NCI-H446 (cell line): Measurements from ENCODE around the gene LRRC26.

Experiments used
- DNase-seq, 2 experiments: peaks; one replicate each; lab custom pipeline; 2025; lab: John Stamatoyannopoulos, UW

LRRC26 gene, protein sequence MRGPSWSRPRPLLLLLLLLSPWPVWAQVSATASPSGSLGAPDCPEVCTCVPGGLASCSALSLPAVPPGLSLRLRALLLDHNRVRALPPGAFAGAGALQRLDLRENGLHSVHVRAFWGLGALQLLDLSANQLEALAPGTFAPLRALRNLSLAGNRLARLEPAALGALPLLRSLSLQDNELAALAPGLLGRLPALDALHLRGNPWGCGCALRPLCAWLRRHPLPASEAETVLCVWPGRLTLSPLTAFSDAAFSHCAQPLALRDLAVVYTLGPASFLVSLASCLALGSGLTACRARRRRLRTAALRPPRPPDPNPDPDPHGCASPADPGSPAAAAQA

DNA sequence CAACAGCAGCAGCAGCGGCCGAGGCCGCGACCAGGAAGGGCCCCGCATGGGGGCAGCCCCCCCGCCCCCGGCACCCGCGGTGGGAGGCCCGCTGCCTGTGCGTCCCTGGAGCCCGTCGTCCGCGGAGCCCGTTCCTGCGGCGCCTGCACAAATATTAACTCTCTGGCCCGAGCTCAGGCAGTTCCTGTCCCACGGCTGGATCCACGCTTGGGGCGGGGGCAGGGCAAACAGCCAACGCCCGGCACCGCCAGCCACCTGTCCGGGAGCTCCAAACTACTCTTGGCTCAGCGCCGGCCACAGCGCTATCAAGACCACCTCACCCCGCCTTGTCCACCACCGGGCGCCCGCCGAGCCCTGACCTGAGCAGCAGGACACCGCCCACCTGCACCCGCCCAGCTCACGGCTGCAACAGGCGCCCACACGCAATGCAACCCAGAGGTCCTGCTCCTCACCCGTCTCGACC, at the start of gene LRRC26:
Gene LRRC26, minus strand, starts transcription at position 156 of the 463 bp plus-strand sequence. Its CDS starts 108 bp downstream, at position 48.
- DNase-seq, result no peak

DNA sequence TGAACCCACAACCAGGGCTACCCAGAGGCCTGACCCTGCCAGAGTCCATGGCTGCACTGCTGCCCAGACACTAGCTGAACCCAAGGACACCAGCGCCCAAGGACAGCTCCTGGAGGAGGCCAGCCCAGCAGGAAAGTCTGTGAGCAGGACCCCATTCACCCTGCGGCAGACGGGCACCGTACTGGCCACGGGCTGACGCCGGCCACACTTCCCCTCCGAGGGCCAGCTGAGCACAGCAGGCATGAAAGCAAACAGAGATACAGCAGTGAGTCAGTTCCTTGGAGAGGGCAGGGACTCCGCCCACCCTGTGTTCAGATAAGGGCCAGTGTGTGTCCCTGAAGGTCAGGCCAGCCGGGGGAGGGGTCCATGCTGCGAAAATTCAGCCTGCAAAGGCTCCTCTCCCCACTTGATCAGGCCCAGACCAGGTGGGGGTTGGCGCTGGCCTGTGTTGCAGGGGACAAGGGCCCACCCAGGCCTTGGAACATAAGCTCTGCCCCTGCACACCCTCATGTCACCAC, 49.0 kb upstream of the LRRC26 start:
- DNase-seq, result no peak

DNA sequence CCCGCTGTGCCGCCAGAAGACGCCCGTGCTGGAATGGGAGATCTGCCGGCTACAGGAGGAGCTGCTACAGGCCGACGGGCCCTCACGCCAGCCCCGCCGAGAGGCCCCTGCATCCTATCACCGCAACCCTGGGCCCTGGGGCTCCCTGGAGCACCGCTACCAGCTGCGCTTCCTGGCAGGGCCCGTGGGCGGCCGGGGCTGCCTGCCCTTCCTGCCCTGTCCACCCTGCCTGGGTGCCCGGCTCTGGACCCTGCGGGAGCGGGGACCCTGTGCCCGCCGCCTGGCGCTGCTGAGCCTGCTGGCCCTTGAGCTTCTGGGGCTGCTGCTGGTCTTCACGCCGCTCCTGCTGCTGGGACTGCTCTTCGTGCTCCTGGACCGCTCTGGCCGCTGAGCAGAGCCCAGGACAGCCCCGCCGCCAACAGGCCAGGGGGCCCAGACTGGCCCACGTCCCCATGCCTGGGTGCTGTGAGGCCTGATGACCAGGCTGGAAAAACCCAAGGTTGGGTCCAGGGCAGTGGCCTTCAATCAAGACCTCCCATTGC, 48.4 kb upstream of the LRRC26 start:
- DNase-seq, result no peak

DNA sequence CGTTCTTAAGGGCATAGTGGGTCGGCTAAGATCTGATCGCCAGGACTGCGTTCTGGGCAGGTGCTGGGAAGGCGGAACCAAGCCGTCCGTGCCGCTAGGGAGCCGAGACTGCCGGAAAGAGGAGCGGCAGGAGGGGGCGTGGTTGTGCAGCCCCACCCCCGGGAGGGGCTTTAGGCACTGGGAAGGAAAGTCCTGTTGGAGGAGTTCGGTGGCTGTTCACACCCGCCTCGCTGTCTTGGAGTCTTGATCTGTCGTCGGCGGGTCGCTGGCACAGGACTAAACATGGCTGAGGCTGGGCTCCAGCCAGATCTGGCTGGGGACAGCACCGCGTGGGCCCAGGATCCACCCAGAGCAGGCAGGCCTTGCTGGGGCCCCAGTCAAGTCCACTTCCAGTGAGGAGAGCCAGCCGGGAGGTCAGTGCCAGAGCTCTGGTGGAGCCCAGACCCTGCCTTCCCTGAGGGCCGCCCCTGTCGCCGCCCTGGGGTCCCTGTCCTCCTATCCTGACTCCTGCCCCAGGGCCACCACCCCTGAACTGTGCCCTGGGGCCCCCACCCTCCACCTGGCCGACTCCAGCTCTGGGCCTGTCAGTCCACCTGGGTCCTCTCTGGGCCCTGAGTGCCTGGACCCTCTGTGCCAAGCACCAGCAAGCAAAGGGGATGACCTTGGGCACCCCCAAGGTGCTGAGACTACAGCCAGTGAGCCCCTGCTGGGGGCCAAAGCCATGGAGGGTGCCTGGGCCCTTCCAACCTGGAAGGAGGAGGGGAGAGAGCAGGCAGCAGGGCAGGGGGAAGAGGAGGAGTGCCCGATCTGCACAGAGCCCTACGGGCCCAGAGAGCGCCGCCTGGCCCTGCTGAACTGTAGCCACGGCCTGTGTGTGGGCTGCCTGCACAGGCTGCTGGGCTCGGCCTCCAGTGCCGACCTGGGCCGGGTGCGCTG, 47.7 kb upstream of the LRRC26 start:
- no peak for DNase-seq

DNA sequence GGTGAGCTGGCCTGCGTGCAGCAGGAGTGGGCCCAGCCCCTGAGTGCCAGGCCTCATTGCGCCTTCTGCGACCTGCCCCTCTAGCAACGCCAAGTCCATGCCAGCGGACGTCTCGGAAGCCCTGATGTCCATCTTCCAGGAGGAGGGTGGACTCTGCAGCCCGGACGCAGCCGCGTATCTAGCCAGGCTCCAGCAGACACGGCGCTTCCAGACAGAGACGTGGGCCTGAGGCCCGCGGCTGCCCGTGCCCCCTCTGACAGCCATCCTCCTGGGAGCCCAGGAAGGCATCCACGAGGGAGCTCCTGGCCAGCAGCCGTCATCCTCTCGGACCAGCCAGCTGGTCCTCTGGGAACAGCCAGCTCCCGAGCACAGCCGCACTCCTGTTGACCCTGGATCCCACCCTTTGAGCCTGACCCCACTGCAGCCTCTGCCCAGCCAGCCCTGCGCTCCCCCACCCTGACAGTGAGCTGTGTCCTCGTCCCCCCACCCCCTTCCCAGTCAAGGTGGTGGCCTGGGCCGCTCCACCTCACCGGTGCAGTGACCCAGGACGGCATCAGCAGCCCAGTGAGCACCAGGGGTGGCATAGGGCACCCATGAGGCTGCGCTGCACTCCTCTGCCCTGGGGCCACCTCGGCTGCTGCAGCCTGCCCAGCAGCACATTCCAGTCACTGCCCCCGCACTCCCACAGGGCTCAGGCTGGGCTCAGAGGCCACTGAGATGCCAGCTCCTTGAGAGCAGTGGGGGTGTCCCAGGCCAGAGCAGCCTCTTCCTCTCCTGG, 46.5 kb upstream of the LRRC26 start:
- DNase-seq, result no peak

DNA sequence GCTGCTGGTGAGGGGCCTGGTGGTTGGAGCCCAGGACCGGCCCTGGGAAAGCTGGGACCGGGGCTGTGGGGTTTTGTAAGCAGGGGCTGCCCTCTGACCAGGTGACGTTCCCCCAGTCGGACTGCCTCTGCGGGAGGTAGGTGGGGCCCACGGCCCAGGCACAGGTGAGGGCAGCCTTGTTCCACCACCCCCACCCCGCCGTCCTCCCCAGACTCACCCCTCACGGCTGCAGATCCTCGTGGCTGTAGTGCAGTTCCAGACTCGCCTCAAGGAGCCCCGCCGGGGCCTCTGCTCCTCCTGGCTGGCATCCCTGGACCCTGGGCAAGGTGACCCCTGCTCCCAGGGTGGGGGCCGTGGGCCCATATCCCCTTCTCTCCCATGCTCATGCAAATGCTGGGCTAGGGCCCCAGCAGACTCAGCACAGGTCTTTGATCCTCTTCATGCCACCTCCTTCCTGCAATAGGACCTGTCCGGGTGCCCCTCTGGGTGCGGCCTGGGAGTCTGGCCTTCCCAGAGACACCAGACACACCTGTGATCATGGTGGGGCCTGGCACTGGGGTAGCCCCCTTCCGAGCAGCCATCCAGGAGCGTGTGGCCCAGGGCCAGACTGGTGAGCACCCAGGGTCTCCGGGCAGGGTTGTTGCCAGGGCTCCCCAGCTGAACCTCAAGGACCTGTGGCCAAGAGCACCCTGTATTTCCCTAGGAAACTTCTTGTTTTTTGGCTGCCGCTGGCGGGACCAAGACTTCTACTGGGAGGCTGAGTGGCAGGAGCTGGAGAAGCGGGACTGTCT, 45.5 kb upstream of the LRRC26 start:
- no peak for DNase-seq

DNA sequence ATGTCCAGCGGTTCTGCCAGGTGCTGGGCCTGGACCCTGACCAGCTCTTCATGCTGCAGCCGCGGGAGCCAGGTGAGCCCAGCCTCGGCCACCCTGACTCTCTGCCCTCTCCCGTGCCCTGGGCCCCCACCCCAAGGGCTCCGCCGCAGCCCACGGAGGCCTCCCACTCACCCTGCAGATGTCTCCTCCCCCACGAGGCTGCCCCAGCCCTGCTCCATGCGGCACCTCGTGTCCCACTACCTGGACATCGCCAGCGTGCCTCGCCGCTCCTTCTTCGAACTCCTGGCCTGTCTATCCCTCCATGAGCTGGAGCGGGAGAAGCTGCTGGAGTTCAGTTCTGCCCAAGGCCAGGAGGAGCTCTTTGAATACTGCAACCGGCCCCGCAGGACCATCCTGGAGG, 44.8 kb upstream of the LRRC26 start:
- no peak for DNase-seq

DNA sequence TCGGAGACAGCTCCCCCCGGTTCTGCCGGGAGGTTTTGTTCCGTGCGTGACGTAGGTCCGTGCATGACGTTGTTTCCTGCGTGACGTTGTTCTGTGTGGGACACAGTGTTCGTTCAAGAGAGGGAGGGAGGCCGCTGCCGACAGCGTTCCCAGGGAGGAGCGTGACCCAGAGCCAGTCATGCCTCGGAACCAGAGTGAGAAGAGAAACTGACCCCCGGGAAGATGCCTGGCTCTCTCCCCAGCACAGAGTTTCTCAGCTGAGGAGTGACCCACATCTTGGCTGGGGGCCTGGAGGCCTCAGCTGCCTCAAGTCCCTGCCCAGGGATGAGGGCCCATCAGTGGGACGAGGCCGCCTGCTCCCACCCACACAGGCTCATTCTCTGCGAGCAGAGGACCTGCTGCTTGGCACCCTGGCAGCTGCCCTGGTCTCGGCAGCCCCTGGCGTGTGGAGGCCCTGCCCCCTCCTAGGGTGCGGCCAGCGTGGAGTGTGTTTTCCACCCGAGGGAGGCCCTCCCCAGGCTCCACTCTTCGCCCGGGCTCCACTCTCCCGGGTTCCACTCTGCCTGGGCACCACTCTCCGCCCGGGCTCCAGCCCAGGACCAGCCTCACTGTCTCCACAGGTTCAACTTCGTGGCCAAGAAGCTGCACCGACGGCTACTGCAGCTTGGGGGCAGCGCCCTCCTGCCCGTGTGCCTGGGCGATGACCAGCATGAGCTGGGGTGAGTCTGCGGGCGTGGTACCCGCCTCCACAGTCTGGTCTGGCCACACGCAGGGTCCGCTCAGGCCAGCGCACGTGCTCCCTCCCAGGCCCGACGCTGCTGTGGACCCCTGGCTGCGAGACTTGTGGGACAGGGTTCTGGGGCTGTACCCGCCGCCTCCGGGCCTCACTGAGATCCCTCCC, 43.6 kb upstream of the LRRC26 start:
- DNase-seq, result no peak

DNA sequence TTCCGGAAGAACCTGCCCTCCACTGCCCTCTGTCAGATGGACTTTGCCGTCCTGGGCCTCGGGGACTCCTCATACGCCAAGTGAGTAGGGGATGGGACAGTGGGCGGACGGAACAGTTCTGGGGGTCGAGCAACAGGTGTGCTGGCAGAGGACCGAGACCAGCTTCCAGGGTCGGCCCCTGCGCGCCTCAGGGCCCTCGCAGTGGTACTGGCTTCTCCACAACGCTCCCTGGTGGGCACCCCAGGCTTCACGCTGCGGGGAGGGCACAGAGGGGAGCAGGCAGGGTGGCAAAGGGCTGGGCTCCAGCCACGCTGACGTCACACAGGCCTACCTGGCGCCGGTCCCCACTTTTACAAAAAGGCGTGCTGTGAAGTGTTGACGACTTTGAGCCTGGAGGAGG, 42.7 kb upstream of the LRRC26 start:
- DNase-seq, result no peak

DNA sequence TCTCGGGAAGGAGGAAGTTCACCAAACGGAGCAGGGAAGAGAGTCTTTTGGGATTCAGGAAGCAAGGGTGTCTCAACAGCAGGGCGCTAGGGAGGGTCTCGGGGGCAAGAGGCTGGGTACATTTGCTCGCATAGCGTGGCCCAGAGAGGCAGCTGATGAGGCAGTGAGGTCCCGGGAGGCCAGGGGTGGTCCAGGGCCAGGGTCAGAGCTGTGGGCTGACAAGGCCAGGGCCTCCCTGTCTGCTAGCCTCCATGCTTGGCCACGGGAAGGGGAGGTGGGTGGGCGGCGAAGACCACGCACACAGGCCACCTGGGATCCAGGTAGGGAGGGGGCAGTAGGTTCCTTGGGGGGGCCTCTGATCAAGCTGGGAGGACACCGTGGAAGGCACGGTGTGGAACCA, 41.7 kb upstream of the LRRC26 start:
- DNase-seq, result no peak

DNA sequence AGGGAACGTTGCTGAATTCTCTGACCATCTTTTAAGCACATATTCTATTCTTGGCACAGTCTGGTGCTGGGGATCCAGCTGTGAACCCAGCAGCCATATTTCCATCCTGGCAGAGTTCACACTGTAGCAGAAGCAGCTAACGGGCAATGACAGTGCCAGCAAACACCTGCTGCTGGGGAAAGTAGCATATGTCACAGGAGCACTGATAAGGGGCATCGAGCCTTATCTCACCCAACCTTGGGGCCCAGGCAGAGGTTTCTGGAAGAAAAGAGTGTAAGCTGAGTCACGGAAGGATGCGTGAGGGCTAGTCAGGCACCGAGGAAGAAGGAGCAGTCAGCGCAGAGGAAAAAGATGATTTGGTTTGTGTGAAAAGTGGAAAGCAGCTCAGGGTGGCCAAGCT, 36.8 kb upstream of the LRRC26 start:
- no peak for DNase-seq

DNA sequence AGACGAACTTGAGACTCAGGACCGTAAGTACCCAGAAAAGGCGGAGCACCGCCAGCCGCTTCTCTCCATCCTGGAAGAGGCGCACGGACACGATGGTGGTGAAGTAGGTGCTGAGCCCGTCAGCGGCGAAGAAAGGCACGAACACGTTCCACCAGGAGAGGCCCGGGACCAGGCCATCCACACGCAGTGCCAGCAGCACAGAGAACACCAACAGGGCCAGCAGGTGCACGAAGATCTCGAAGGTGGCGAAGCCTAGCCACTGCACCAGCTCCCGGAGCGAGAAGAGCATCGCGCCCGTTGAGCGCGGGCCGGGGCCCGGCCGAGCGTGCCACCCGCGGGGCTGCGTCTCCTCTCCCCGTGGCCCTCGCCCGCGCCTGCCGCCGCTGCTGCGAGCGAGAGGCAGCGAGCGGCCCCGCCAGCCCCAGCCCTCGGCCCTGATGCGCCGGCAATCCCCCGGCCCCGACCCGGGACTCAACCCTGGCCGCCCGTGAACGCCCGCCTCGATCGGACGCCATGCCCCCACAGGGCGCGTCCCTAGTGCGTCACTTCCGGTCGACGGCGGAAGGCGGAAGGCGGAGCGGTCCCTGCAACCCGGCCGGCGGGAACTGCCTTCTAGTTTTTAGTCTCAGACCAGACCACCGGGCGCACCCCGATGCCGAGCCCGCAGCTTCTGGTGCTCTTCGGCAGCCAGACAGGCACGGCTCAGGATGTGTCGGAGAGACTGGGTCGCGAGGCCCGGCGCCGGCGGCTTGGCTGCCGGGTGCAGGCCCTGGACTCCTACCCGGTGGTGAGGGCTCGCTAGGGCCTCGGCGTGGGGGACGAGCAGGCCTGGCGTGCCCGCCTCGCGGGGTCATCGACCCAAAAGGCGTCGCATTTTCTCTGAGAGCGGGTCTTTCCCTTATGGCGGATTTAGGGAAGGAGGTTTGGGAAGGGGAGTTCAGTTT, 35.5 kb upstream of the LRRC26 start, which contains the start of the genes NDOR1 and TMEM203:
Gene NDOR1, plus strand, starts transcription at position 575 of the 944 bp plus-strand sequence. Its CDS starts 78 bp downstream, at position 653.
Gene TMEM203, minus strand, starts transcription at position 523 of the 944 bp plus-strand sequence. Its CDS starts 234 bp downstream, at position 289.
- peak; percentile 33 to 73 for DNase-seq

DNA sequence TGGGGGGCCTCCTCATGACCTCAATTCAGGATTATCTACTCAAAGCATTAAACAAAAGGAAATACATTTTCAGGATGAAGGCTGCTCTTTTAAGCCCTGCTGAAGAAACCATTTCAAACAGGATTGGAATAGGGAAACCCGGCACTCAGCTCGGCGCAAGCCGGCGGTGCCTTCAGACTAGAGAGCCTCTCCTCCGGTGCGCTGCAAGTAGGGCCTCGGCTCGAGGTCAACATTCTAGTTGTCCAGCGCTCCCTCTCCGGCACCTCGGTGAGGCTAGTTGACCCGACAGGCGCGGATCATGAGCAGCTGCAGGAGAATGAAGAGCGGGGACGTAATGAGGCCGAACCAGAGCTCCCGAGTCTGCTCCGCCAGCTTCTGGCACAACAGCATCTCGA, 34.9 kb upstream of the LRRC26 start:
- DNase-seq, result no peak

DNA sequence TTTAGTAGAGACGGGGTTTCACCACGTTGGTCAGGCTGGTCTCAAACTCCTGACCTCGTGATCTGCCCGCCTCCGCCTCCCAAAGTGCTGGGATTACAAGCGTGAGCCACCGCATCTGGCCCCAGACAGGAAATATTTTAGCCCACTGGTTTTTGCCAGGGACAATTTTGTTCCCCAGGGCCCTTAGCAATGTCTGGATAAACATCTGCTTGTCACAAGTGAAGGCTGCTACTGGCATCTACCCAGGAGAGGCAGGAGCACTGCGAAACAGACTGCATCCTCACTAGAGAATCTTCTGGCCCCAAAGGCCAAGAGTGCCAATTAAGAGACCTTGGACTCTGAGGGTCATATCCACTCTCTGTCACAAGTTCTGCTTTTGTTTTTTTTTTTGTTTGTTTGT, 33.1 kb upstream of the LRRC26 start:
- DNase-seq, result no peak

DNA sequence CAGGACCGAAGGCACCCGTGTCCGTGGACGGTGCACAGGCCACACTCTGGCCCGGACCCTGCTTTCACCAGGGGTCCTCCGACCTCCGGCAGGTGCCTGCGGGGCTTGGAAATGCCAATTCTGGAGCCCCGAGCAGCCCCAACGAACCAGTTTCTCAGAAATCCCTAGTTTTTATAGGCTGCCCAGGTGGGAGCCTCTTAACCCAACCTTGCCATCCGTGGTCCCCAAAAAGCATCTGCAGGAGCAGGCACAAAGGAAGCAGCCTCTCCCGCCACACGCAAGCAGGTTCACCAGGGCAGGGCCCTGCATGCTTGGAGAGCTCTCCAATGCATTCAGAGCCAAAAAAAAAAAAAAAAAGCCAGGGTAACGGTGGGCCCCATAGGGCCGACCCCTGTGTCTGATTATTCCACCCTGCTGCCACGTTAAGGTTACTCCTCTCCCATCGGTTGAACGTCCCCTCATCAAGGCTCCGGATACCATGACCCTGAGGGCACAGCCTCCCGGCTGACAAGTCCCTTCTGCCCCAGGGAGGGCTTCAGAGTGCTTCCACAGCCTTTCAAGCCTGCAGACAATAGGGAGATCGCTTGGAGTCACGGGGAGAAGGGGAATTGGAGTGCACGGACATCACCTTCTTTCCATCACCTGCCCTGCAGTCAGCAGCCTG, 31.5 kb upstream of the LRRC26 start:
- DNase-seq, result no peak

DNA sequence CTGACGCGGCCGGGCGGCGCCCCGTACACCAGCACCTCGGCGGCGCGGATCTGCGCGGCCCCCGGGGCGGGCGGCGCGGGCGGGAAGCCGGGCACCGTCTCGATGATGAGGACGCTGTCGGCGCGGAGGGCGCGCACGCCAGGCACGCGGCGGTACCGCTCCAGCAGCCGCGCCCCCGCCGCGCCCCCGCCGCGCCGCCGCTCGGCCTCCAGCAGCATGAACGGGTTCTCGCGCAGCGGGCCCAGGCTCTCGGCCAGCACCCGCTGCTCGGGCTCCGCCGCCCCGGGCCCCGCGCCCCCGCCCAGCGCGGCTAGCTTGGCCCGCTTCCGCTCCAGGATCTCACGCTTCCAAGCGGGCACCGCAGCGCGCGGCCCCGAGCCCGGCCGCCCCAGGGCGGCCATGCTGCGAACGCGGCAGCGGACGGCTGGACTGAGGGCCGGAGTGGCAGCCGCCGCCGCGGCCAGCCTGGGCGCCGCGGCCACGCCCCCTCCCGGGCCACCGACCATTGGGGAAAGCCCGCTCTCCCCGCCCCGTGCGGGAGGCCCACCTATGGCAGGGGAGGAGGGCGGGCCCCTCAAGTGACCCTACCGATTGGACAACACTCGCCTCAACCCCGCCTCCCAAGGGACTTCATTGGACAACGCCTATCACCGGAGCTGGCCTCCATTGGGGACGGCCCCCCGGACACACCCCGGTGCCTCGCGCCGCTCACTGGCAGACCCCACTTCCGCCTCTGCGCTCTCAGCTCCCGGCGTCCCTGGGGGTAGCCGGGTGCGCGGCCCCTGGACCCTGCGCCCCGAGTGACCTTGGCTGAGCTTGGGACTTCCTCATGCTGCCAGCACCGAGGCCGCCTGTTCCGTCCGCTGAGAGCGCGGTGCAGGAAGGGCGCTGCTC, 30.7 kb upstream of the LRRC26 start, which contains the start of gene TPRN:
Gene TPRN, minus strand, starts transcription at position 431 of the 894 bp plus-strand sequence. Its CDS starts 30 bp downstream, at position 401.
- DNase-seq, result peak; percentile 96 to 97
